GM11168 (cell line): ENCODE results near the gene ELAVL1.

ENCODE experiments used
- in situ Hi-C: fragments of 300-500 bp; cut with MboI; formaldehyde crosslinking; loops from one replicate; pipeline ENCODE4 v1.12.0; 2022; ENCODE audit warnings: low sequenced_read_pairs; ENCODE audit not compliant: unreplicated experiment

The ELAVL1 gene

GRCh38 chr19:8023371-8023770, 17.9 kb upstream of the ELAVL1 start:
- in situ Hi-C loops = no loop called here

DNA sequence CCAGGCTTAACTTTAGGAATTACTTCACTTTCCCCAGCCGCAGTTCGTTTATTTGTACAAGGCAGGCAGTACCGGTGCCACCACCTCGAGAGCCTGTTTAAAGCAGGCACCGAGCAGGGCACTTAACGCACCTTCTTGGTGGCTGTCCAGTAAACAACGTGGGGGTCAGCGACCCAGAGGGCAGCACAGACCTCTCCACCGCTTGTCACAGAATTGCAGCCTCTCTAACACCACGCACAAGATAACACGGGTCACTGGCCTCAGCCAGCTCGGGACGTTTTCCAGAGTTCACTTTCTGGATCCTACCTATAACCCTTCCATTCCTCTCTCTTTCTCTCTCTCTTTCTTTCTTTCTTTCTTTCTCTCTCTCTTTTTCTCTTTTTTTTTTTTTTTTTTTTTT, 16.8 kb upstream of the ELAVL1 start:
- in situ Hi-C loops = no loop called here

- in situ Hi-C loops = no loop called here
These were observed 15.9 kb upstream of the ELAVL1 start for GRCh38 chr19:8021374-8021773.

DNA sequence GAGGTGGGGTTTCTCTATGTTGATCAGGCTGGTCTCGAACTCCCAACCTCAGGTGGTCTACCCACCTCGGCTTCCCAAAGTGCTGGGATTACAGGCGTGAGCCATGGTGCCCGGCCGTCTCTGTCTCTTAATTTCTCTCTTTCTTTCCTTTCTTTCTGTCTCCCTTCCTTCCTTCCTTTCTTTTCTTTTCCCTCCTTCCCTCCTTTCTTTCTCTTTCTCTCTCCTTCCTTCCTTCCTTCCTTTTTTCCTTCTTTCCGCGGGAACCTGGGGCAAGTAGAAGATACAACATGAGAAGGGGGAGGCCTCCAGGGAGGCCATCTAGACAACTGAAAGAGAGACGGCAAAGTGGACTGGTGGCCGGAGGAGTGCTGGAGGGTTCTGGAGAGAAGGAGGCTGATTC, 15.2 kb upstream of the ELAVL1 start:
- in situ Hi-C loops = no loop called here

DNA sequence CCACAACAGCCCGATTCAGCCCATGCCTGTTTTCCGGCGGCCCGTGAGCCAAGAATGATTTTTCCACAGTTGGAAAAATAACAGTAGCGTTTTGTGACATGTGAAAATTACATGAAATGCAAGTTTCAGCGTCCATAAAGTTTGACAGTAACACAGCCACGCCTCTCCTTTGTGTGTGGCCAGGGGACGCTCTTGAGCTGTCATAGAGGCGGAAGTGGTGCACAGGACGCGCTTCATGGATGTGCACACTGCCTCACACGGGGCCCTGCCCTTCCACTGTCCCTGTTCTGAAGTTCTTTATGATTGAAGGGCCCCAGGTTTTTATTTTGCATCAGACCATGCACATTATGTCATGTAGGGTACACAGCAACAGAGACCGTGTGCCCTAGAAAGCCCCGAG, 12.4 kb upstream of the ELAVL1 start:
- in situ Hi-C loops = loop anchor here (10.0 kb wide), 1 partner anchor 137 kb away; no protein-coding TSS in a partner anchor

DNA sequence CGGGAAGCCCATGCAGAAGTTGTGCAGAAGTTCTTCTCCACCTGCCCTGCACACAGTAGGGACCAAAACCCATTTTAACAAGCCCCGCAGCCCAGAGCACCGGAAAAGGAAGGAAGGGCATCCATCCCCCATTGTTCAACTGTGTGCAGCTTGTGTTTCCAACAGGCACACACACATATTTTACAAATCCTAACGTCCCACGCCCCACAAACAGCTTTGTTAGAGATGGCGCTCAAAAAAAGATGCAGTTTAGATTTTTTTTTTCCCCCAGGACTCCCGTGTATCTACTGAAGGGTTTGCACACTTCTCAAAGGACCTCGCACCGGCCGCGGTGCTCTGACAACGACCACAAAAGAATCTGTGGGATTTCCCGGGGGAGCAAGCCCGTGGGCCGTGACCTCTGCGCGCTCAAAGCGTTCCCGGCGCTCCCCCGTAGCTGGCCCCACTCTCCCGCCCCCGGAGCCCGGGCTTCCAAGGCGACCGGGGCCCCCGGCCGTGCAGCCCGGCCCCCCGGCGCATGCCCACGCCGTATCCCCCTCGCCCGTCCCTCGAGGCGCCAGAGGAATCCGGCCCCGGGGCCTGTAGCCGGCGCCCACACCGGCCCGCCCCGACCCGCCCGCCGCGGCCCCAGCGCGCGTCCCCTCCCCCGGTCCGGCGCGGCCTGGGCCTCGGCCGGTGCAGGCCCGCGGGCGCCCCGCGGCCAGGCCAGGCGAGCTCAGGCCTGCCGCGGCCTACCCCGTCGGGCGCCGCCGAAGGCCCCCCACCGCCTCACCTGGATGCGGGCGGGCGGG, 523 bp downstream of the ELAVL1 start:
- in situ Hi-C loops = no loop called here

DNA sequence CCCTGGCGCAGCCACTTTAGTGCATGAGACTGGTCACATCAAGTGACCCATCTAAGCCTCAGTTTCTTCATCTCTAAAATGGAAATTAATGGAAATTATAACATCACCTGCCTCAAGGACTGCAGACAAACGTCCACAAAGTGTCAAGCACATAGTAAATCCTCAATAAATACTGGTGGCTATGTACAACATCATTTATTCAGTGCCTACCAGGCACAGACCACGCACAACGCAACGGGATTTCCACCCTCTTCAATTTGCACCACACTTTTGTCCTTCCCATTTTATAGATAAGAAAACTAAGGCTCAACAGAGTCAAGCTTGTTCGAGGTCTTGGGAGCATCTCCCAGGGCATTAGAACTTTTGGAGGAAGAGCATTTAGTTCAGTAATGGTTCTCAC, 1.4 kb downstream of the ELAVL1 start:
- in situ Hi-C loops = no loop called here

- in situ Hi-C loops = no loop called here
These were observed 3.2 kb downstream of the ELAVL1 start for GRCh38 chr19:8001995-8002849.

- in situ Hi-C loops = no loop called here
These were observed 3.8 kb downstream of the ELAVL1 start for GRCh38 chr19:8001651-8001994.

DNA sequence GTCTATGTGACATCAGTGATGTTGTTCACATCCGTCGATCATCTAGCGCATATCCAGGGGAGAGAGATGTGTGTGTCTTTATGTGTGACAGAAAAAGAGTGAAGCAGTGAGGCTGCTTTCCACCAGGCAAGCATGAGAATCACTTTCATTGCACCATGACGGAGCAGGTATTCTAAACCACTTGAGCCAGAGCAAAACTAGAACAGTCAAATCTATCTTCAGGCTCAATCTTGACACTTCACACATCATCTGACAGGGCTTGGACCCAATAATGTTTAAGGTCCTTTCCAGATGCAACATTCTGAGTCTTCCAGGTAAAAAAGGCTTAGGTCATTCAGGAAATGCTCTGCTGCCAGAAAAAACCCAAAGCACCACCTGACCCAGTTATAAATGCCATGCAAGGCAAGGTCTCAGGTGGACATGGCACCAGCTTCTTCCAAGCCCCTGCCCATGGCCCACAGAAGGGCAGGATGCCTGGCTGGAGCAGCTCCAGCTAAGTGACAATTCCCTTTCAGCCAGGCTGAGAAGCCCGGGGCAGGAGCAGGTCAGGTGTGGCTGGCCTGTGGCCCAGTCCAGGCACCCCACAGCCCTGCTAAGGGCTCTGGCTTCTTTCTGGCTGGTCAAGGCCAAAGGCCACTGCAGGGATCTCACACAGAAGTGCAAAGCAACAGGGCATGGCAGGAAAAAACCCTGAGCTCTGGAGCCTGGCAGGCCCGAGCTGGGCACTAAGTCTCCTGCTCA, 5.0 kb downstream of the ELAVL1 start:
- in situ Hi-C loops = no loop called here

GRCh38 chr19:7999376-7999775, 6.1 kb downstream of the ELAVL1 start:
- in situ Hi-C loops = no loop called here

DNA sequence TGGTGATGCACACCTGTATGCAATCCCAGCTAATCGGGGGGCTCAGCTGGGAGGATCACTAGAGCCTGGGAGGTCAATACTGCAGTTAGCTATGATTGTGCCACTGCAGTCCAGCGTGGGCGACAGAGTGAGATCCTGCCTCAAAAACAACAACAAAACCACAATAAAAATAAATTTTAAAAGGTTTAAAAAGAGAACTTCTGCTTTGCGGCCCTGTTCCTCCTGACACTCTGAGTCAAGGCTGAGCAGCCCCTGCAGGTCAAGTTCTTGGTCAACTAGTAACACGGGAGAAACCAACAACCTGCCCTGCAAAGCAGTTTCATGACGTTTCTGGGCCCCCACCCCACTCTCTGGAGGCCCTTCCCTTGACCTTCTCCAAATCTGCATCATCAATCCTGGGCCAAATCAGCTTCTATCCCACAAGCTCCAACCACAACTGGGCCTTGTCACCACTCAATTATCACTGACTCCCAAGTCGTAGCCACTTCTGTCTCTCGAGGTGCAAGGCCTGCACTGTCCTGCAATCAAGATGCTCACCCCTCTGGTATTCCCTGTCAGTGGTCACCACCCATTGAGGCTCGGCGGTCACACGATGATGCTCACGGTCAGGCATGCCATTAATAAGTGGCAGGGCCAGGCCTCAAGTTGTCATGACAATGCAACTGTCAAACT, 7.5 kb downstream of the ELAVL1 start:
- in situ Hi-C loops = no loop called here

GRCh38 chr19:7996883-7997282, 8.6 kb downstream of the ELAVL1 start:
- in situ Hi-C loops = no loop called here

GRCh38 chr19:7995810-7996158, 9.7 kb downstream of the ELAVL1 start:
- in situ Hi-C loops = no loop called here

DNA sequence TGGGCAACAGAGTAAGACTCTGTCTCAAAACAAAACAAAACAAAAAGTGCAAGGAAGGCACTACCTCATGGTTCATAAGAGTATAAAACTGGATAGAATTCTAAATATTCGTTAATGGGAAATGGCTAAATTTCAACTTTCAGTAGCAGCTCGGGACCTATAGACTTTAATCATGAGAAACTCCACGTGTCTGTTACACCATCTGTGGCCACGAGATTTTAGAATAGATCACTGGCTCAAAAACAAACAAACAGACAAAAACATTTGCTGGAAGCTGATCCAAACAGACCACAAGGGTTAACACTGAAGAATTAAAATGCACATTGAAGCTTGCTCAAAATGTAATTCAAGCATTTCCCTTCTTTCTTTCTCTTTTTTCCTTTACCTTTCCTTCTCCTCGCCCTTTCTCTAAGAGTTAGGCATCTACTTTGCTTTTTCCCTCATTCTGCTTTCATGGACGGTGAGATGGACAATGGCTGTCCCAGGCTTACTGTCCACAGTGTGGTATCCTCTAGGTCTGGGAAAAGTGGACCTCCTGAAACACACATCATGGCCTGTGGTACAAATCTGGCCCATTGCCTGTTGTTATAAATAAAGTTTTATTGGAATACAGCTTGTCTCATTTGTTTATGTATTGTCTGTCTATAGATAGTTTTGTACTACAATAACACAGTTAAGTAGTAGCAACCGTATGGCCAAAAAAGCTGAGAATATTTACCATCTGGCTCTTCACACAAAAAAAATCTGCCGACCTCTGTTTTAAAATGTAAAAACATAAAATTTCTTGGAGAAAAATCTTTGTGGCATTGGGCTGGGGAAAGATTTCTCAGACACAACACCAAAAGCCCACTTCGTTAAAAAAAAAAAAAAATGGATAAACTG, 10.3 kb downstream of the ELAVL1 start:
- in situ Hi-C loops = no loop called here

DNA sequence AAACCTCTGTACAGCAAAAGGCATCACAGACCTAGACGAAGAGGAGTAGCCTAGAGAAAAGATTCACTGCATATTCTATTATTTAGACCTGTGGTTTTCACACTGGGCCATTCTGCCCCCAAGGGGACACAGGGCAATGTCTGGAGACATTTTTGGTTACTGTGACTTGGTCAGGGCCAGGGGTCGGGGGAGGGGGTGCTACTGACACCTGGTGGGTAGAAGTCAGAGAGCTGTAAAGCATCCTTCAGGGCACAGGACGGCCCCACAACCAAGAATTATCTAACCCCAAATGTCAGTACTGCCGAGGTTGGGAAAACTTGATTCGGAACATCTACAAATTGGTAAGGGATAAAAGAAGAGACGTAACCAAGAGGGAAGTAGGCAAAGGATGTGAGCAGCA, 11.3 kb downstream of the ELAVL1 start:
- in situ Hi-C loops = no loop called here

GRCh38 chr19:7993560-7993959, 11.9 kb downstream of the ELAVL1 start:
- in situ Hi-C loops = no loop called here

GRCh38 chr19:7992575-7992974, 12.9 kb downstream of the ELAVL1 start:
- in situ Hi-C loops = no loop called here

- in situ Hi-C loops = no loop called here
These were observed 16.3 kb downstream of the ELAVL1 start for GRCh38 chr19:7989071-7989575.
